ENCODE results near the gene GPATCH2L.

DNA sequence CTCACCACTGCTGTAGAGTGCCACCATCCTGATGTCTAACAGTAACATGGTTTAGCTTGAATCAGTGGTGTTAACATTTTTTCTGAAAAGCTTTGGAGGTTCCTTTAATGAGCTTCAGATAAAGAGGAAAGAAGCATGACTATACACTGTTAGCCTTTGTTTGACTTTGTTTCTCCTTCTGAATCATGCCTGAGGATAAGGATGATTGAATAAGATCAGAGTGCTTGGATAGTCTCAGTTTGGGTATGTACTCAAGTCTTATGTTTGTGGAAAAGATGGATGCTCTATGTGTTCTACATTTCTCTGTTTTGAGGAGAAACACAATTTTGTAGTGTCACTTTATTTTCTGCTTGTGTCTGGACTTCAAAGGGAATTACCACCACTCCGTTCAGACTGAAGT is 42.0 kb downstream of the GPATCH2L start:
- TF ChIP-seq POLR2AphosphoS5 (IDR thresholded peaks at IDR 0.05; ENCODE audit: low read depth, low read length) (no peak), POLR2A (IDR thresholded peaks at IDR 0.05; ENCODE audit: low read depth, low read length) (no peak)

Data from GM12892 (cell line).